Natural killer cell treated with Interleukin-12 subunit alpha and Interleukin-12 subunit beta and Interleukin-15 and Interleukin-18, amount 100 ng/mL, for 72 hours (primary cell): Measurements from ENCODE around the gene RACK1. TPM values are rescaled to one million over a fixed set of nuclear protein-coding genes. Genes with fewer than 3 reads are reported as not detected.
"Not testable (repeated sequence)": the region's sequence is repeated elsewhere in the genome, so short reads cannot be mapped to it uniquely, and the experiment has no call there.

Source experiments
- ATAC-seq, 2 donors: fragments of 150-1000 bp; cut with Tn5 transposase in 1 of 2; sonication (Bioruptor Pico), chemical (Tn5 transposase) in 1 of 2; 2 replicates each; pipeline ENCODE4 v1.10.0; 2021
- DNase-seq: peaks from one replicate; pipeline ENCODE4 v3.0.0; 2022; ENCODE audit warnings: low spot score
- H3K27ac Mint-ChIP-seq, 2 donors: 1 replicate in 1 of 2; 2 replicates in 1 of 2; pipeline ENCODE4 v1.8.0; 2022; ENCODE audit warnings: mixed read lengths in 2 of 2, mild to moderate bottlenecking in 1 of 2, moderate library complexity in 1 of 2
- H3K27me3 Mint-ChIP-seq, 2 donors: 1 replicate in 1 of 2; 2 replicates in 1 of 2; pipeline ENCODE4 v1.8.0; 2022; ENCODE audit warnings: mixed read lengths in 2 of 2
- H3K36me3 Mint-ChIP-seq: one replicate; pipeline ENCODE4 v1.8.0; 2022; ENCODE audit warnings: mixed read lengths
- H3K4me1 Mint-ChIP-seq, 2 donors: 1 replicate in 1 of 2; 2 replicates in 1 of 2; pipeline ENCODE4 v1.8.0; 2022; ENCODE audit warnings: low read depth in 2 of 2, mixed read lengths in 2 of 2, mild to moderate bottlenecking in 1 of 2
- H3K4me3 Mint-ChIP-seq: one replicate; pipeline ENCODE4 v1.8.0; 2022; ENCODE audit warnings: mixed read lengths
- H3K9me3 Mint-ChIP-seq: 2 replicates; pipeline ENCODE4 v1.8.0; 2022; ENCODE audit warnings: mixed read lengths
- total RNA-seq, 2 donors: library from RNA; stranded (reverse); gene quantifications; one replicate each; pipeline ENCODE4 v1.2.3, GENCODE V29; 2022

RACK1 gene
- total RNA-seq, 2 donors from 2014 or later: 1,525 to 1,671 TPM

GRCh38 chr5:181267291-181267904 lies 23.7 kb upstream of the RACK1 start:
- not testable (repeated sequence) for DNase-seq, H3K27me3 Mint-ChIP-seq, H3K9me3 Mint-ChIP-seq, H3K4me3 Mint-ChIP-seq, H3K36me3 Mint-ChIP-seq, ATAC-seq, H3K27ac Mint-ChIP-seq
- H3K4me1 Mint-ChIP-seq: peaks cover 3 to 15% of the 10 kb centered on the region in 2 donors

- no peak for DNase-seq
- peaks cover 12 to 23% of the 10 kb centered on the region in 2 donors for H3K4me1 Mint-ChIP-seq
- no peak overlapping the region for H3K27ac Mint-ChIP-seq
- H3K4me3 Mint-ChIP-seq: peak overlapping the region; percentile 41
- peaks cover 4% of the 10 kb centered on the region for H3K36me3 Mint-ChIP-seq
- no peaks in the 10 kb centered on the region for H3K27me3 Mint-ChIP-seq
- no peaks in the 10 kb centered on the region for H3K9me3 Mint-ChIP-seq
- peak in 1 of 2 donors; percentile 34 for ATAC-seq
These were observed 21.5 kb upstream of the RACK1 start for GRCh38 chr5:181265092-181265671.

GRCh38 chr5:181263633-181264032 lies 19.9 kb upstream of the RACK1 start:
- Mint-ChIP-seq H3K4me1 (peaks cover 25 to 39% of the 10 kb centered on the region in 2 donors), H3K4me3 (peak overlapping the region; percentile 100), H3K27ac (peak overlapping the region; percentile 2 to 38)

DNA sequence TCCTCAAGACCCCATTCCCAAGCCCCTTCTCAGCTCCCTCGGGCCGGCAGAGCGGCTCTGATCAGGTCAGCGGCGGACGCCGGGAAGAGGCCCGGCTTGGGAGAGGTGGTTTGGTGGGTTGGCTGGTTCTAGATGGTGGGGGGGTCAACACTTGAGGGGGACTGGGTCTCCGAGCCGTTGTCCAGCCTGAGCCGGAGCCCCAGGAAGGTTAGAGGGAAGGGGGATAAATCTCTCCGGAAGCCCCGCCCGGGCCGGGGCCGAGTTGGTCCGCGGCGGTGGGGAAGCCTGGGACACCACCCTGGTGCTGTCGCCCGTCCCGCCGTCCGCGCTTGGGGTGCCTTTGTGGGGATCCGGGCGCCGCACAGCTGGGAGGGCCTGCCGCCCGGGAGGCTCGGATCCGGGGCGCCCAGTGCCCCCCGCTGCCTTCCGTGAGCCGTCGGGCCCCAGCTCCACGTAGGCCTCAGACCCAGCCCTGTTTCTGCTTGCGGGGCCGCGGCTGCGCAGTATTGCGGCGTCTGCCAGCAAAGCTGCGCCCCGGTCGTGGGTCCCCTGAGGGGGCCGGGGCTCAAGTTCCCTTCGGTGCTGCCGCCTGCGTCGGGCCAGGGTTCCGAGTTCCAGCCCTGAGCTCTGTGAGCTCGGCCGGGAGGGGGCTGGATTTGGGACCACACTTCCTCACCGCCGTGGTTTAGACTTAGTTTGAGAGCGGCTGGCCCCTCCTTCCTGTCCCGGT lies 17.8 kb upstream of the RACK1 start:
- Mint-ChIP-seq H3K4me1 (peaks cover 36 to 57% of the 10 kb centered on the region in 2 donors), H3K36me3 (peaks cover 10% of the 10 kb centered on the region), H3K27me3 (no peaks in the 10 kb centered on the region), H3K9me3 (no peaks in the 10 kb centered on the region), H3K27ac (peak overlapping the region; percentile 96 to 99), H3K4me3 (peak overlapping the region; percentile 100)
- ATAC-seq (peak; percentile 69 to 83), DNase-seq (peak; percentile 80)

More at GRCh38 chr5:181263633-181264032, 19.9 kb upstream of the RACK1 start:
- ATAC-seq: no peak
- no peaks in the 10 kb centered on the region for H3K9me3 Mint-ChIP-seq
- no peak for DNase-seq
- peaks cover 10% of the 10 kb centered on the region for H3K36me3 Mint-ChIP-seq
- H3K27me3 Mint-ChIP-seq: no peaks in the 10 kb centered on the region

- peak within 1 kb of the TSS; percentile 96 to 99 for H3K27ac Mint-ChIP-seq
- peaks cover 14% of the 10 kb centered on the region for H3K36me3 Mint-ChIP-seq
- H3K4me3 Mint-ChIP-seq: peak within 1 kb of the TSS; percentile 100
- ATAC-seq (peak; percentile 92 to 94), DNase-seq (peak; percentile 93)
- H3K9me3 Mint-ChIP-seq: no peaks in the 10 kb centered on the region
- H3K27me3 Mint-ChIP-seq: no peaks in the 10 kb centered on the region
- peaks cover 41 to 59% of the 10 kb centered on the region in 2 donors for H3K4me1 Mint-ChIP-seq
These were observed 17.1 kb upstream of the RACK1 start, which contains the start of gene TRIM52 for GRCh38 chr5:181260720-181261319. Gene TRIM52, minus strand, starts transcription at chr5:181261143. Its CDS starts 330 bp downstream, at chr5:181260813.

DNA sequence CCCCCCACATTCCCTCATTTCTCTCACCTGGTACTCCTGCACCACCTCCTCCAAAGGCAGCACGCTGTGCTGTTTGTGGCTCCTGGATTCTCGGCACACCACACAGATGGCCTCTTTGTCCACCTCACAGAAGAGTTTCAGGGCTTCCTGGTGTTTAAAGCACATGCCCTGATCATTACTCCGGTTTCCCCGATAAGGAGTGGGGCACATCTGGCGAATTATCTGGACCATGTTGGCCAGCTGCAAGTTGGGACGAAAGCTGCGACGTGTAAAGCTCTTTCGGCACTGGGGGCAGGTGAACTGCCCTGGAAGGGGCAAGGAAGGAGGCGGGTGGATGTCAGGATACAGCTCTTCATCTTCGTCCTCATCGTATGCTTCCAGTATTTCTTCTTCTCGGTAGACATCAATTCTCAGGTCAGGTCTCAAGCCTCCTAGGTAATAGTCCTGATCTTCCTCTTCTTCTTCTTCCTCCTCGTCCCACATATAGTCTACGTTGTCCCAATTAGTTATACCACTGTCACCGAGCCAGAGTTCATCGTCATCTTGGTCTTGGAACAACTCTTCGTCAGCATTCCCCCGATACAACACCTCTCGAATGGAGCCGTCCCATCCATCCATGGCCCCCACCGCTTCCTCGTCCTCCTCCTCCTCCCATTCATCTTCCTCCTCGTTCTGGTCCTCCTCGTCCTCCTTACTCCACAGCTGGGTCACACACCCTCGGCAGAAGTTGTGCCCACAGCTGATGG lies 16.4 kb upstream of the RACK1 start:
- no peak for DNase-seq
- H3K27me3 Mint-ChIP-seq: no peaks in the 10 kb centered on the region
- no peaks in the 10 kb centered on the region for H3K9me3 Mint-ChIP-seq
- H3K4me3 Mint-ChIP-seq: peak overlapping the region; percentile 100
- H3K4me1 Mint-ChIP-seq: peaks cover 43 to 61% of the 10 kb centered on the region in 2 donors
- ATAC-seq: no peak
- H3K27ac Mint-ChIP-seq: peak overlapping the region; percentile 96 to 99
- H3K36me3 Mint-ChIP-seq: peaks cover 15% of the 10 kb centered on the region

- Mint-ChIP-seq H3K27ac (peak overlapping the region; percentile 96 to 99), H3K4me3 (peak overlapping the region; percentile 100), H3K36me3 (peaks cover 19% of the 10 kb centered on the region), H3K9me3 (no peaks in the 10 kb centered on the region), H3K27me3 (no peaks in the 10 kb centered on the region), H3K4me1 (peaks cover 47 to 64% of the 10 kb centered on the region in 2 donors)
- ATAC-seq (no peak), DNase-seq (no peak)
These were observed 15.6 kb upstream of the RACK1 start for GRCh38 chr5:181259283-181259682.

GRCh38 chr5:181258576-181258975 lies 14.9 kb upstream of the RACK1 start:
- peak overlapping the region; percentile 96 to 99 for H3K27ac Mint-ChIP-seq
- H3K4me1 Mint-ChIP-seq: peaks cover 47 to 63% of the 10 kb centered on the region in 2 donors
- H3K36me3 Mint-ChIP-seq: peaks cover 19% of the 10 kb centered on the region
- H3K27me3 Mint-ChIP-seq: no peaks in the 10 kb centered on the region
- peak overlapping the region; percentile 100 for H3K4me3 Mint-ChIP-seq
- DNase-seq (no peak), ATAC-seq (no peak)
- no peaks in the 10 kb centered on the region for H3K9me3 Mint-ChIP-seq

GRCh38 chr5:181255836-181256578 lies 12.3 kb upstream of the RACK1 start:
- H3K36me3 Mint-ChIP-seq: peaks cover 19% of the 10 kb centered on the region
- no peak for ATAC-seq
- H3K4me3 Mint-ChIP-seq: peak overlapping the region; percentile 23
- peaks cover 52 to 71% of the 10 kb centered on the region in 2 donors for H3K4me1 Mint-ChIP-seq
- H3K27ac Mint-ChIP-seq: peak overlapping the region; percentile 15 to 46
- no peak for DNase-seq
- no peaks in the 10 kb centered on the region for H3K9me3 Mint-ChIP-seq
- H3K27me3 Mint-ChIP-seq: no peaks in the 10 kb centered on the region

DNA sequence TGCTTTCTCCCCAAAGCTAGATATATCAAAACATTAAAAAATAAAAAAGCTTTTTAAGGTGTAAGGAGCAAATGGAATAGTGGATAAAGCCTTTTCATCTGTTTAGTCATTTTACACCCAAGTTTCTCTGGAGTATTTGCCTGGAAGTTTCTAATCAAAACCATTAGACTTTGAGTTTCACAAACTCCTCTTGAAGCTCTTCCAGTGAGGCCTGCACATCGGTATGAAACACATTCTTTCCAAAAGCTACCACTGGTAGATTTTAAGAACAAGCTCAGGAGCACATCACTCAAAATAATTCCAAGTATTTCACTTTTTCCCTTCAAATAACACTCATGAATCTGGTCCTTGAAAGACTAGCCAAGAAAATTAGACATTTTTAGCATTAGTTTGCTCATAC lies 11.6 kb upstream of the RACK1 start:
- Mint-ChIP-seq H3K27me3 (no peaks in the 10 kb centered on the region), H3K27ac (no peak overlapping the region), H3K4me3 (no peak overlapping the region), H3K4me1 (peaks cover 50 to 69% of the 10 kb centered on the region in 2 donors), H3K36me3 (peaks cover 16% of the 10 kb centered on the region), H3K9me3 (no peaks in the 10 kb centered on the region)
- ATAC-seq (no peak), DNase-seq (no peak)

DNA sequence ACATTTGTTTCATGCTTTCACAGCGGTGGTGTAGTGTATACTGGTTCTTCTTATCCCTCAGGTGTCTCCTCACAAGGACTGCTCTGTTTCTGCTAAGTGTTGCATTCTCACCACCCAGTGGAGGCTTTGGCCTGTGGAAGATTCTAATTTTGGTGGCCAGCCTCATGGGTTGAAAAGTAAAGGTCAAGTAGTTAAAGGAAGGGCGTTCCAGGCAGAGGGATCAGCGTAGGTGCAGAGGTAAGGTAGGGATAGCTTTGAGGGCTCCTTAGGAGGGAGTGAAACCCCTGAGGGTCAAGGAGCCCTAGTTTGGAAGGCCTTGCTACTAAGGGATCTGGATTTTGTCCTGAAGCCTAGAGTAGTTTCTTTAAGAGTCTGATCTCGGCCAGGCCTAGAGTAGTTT lies 4.6 kb upstream of the RACK1 start:
- H3K4me3 Mint-ChIP-seq: peak overlapping the region; percentile 97
- DNase-seq (no peak), ATAC-seq (no peak)
- H3K27me3 Mint-ChIP-seq: no peaks in the 10 kb centered on the region
- peak overlapping the region; percentile 100 for H3K27ac Mint-ChIP-seq
- peaks cover 54 to 56% of the 10 kb centered on the region in 2 donors for H3K4me1 Mint-ChIP-seq
- H3K9me3 Mint-ChIP-seq: no peaks in the 10 kb centered on the region
- no peaks in the 10 kb centered on the region for H3K36me3 Mint-ChIP-seq

GRCh38 chr5:181246276-181247049 lies 2.8 kb upstream of the RACK1 start:
- Mint-ChIP-seq H3K27ac (peak overlapping the region; percentile 100), H3K4me1 (peaks cover 65 to 66% of the 10 kb centered on the region in 2 donors), H3K36me3 (peaks cover 17% of the 10 kb centered on the region), H3K27me3 (no peaks in the 10 kb centered on the region), H3K9me3 (no peaks in the 10 kb centered on the region), H3K4me3 (peak overlapping the region; percentile 97)
- peak; percentile 65 to 81 for ATAC-seq
- peak; percentile 91 for DNase-seq
